GM21528 (cell line): ENCODE data around the gene STK36.
"Not testable (repeated sequence)": the region's sequence is repeated elsewhere in the genome, so short reads cannot be mapped to it uniquely, and the experiment has no call there.

Source experiments
- ATAC-seq: cut with Tn5 transposase; IDR thresholded peaks from one replicate; pipeline ENCODE4 v1.9.1; 2021; ENCODE audit warnings: mild to moderate bottlenecking, moderate library complexity; ENCODE audit not compliant: unreplicated experiment, low FRiP score

STK36 gene

GRCh38 chr2:218662377-218662776, 9.5 kb upstream of the STK36 start:
- no peak for ATAC-seq

- ATAC-seq, result no peak
Observed at GRCh38 chr2:218662827-218663226, 9.1 kb upstream of the STK36 start.

- ATAC-seq, result no peak
Observed at GRCh38 chr2:218663901-218664300, 8.0 kb upstream of the STK36 start.

- ATAC-seq, result no peak
Observed at GRCh38 chr2:218664653-218665052, 7.2 kb upstream of the STK36 start.

GRCh38 chr2:218671097-218671653, 711 bp upstream of the STK36 start:
- peak; percentile 12 for ATAC-seq

GRCh38 chr2:218679119-218679518, 7.2 kb downstream of the STK36 start:
- no peak for ATAC-seq

- ATAC-seq, result no peak
Observed at GRCh38 chr2:218680061-218680460, 8.2 kb downstream of the STK36 start.

- ATAC-seq, result not testable (repeated sequence)
Observed at GRCh38 chr2:218687400-218688060, 15.6 kb downstream of the STK36 start.

GRCh38 chr2:218691234-218691633, 19.3 kb downstream of the STK36 start:
- ATAC-seq, result no peak

GRCh38 chr2:218694405-218695145, 22.7 kb downstream of the STK36 start:
- no peak for ATAC-seq

- ATAC-seq, result no peak
Observed at GRCh38 chr2:218698885-218699284, 27.0 kb downstream of the STK36 start.

GRCh38 chr2:218701806-218702205, 29.9 kb downstream of the STK36 start:
- ATAC-seq, result no peak

- ATAC-seq, result no peak
Observed at GRCh38 chr2:218703341-218703740, 31.5 kb downstream of the STK36 start.

GRCh38 chr2:218708086-218708485, 36.2 kb downstream of the STK36 start:
- ATAC-seq, result peak; percentile 42

GRCh38 chr2:218709908-218710307, 38.0 kb downstream of the STK36 start:
- ATAC-seq, result no peak

GRCh38 chr2:218710334-218710686, 38.4 kb downstream of the STK36 start:
- ATAC-seq, result no peak

GRCh38 chr2:218710687-218711549, 39.0 kb downstream of the STK36 start, which contains the start of gene TTLL4:
Gene TTLL4, plus strand, starts transcription at chr2:218710835. Its CDS starts 26,842 bp downstream, at chr2:218737677.
- ATAC-seq, result peak; percentile 90

GRCh38 chr2:218711550-218711929, 39.7 kb downstream of the STK36 start:
- no peak for ATAC-seq

- ATAC-seq, result no peak
Observed at GRCh38 chr2:218713922-218714321, 42.0 kb downstream of the STK36 start.

GRCh38 chr2:218716070-218716469, 44.2 kb downstream of the STK36 start:
- no peak for ATAC-seq

GRCh38 chr2:218717262-218717661, 45.4 kb downstream of the STK36 start:
- no peak for ATAC-seq
